Measurements from ENCODE around the gene TMEM168. TPM values are rescaled to one million over a fixed set of nuclear protein-coding genes. Genes with fewer than 3 reads are reported as not detected.
"Not testable (repeated sequence)": the region's sequence is repeated elsewhere in the genome, so short reads cannot be mapped to it uniquely, and the experiment has no call there.

TMEM168 gene, protein sequence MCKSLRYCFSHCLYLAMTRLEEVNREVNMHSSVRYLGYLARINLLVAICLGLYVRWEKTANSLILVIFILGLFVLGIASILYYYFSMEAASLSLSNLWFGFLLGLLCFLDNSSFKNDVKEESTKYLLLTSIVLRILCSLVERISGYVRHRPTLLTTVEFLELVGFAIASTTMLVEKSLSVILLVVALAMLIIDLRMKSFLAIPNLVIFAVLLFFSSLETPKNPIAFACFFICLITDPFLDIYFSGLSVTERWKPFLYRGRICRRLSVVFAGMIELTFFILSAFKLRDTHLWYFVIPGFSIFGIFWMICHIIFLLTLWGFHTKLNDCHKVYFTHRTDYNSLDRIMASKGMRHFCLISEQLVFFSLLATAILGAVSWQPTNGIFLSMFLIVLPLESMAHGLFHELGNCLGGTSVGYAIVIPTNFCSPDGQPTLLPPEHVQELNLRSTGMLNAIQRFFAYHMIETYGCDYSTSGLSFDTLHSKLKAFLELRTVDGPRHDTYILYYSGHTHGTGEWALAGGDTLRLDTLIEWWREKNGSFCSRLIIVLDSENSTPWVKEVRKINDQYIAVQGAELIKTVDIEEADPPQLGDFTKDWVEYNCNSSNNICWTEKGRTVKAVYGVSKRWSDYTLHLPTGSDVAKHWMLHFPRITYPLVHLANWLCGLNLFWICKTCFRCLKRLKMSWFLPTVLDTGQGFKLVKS
- total RNA-seq, result 10 to 100 TPM; 25.9 to 31.9 TPM
- 1 to 10 TPM; 3.7 to 5.9 TPM for polyA plus RNA-seq

DNA sequence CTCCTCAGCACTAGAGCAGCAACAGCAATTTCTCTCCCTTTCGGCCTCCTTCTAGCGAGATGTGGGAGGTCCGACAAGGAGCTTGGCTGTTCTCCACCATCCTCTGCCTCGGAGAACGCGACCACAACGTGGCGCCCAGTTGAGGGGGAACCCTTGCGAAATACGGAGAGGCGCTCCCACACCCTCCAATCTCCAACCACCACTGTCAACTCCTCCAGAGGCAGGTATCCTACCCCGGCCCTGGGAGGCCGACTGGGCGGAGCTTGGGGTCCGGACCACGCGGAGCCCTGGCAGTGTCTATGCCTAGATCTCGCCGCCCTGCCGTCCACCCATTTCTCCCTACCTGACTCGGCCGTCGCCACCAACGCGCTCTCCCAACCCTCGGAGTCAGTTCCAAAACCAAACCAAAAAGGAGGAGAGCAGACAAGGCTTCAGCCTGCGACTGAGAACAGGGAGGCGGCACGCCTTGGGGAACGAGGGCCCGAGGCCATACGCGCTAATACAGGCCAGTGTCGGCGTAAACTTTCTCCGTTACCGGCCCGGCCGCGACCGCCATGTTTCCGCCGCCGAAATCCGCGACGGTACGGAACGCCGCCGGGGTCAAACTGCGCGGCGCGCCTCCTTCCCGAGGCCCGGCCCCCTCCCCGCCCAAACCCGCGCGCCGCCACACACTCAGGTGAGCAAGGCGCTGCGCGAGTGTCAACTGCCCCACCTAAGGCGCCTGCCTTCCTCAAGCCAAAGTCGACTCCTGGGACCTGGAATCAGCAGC, at the start of gene TMEM168:
TSS of gene TMEM168 (minus strand) at position 577 of the 769 bp plus-strand sequence. CDS start 5,568 bp downstream, outside the sequence.
- H3K27ac ChIP-seq (ENCODE audit: low read depth, low read length), result peak within 1 kb of the TSS; percentile 76
- CTCF ChIA-PET (ENCODE audit: partially characterized antibody), result interaction anchor here (1.2 kb wide), 1 partner anchor 21 kb away, joined by 3 read pairs; no protein-coding TSS in a partner anchor

DNA sequence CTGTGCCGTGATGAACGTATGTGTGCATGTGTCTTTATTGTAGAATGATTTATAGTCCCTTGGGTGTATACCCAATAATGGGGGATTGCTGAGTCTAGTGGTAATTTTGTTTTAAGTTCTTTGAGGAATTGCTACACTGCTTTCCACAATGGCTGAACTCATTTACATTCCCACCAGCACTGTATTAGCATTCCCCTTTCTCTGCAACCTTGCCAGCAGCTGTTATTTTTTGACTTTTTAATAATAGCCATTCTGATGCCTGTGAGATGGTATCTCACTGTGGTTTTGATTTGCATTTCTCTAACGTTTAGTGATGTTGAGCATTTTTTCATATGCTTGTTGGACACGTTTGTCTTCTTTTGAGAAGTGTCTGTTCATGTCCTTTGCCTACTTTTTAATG, 45.7 kb upstream of the TMEM168 start:
- H3K9me3 Mint-ChIP-seq; H3K4me3 ChIP-seq (ENCODE audit: low read length in 2 of 2); H3K4me1 ChIP-seq (ENCODE audit: insufficient read depth, low read length); H3K36me3 ChIP-seq (ENCODE audit: insufficient read depth, low read length); H3K27me3 ChIP-seq (ENCODE audit: insufficient read depth, low read length); H3K27me3 Mint-ChIP-seq; H3K27ac Mint-ChIP-seq; POLR2A ChIA-PET (ENCODE audit: partially characterized antibody); H3K4me3 Mint-ChIP-seq; H3K9me3 ChIP-seq (ENCODE audit: control insufficient read depth in 1 of 2, low read length in 2 of 2); DNase-seq; H3K4me1 Mint-ChIP-seq; intact Hi-C loops (cut with micrococcal nuclease); CTCF ChIA-PET (ENCODE audit: partially characterized antibody); H3K27ac ChIP-seq (ENCODE audit: low read depth, low read length): not testable (repeated sequence)
- H3K36me3 Mint-ChIP-seq, result peaks cover 42 to 61% of the 10 kb centered on the region in 2 donors

More for the DNA sequence above, at the start of gene TMEM168:
- H3K27me3 ChIP-seq (ENCODE audit: insufficient read depth, low read length), result no peaks in the 10 kb centered on the region
- no peaks in the 10 kb centered on the region for H3K9me3 ChIP-seq (ENCODE audit: control insufficient read depth in 1 of 2, low read length in 2 of 2)
- no peaks in the 10 kb centered on the region for H3K36me3 ChIP-seq (ENCODE audit: insufficient read depth, low read length)
- H3K4me3 Mint-ChIP-seq, result peak within 1 kb of the TSS; percentile 91 to 96 (median 94)
- peak within 1 kb of the TSS; percentile 82 to 95 (median 92) for H3K27ac Mint-ChIP-seq
- peaks cover 27 to 58% (median 38%) of the 10 kb centered on the region in 4 donors for H3K4me1 Mint-ChIP-seq
- POLR2A ChIA-PET (ENCODE audit: partially characterized antibody), result interaction anchor here (0.8 to 2.8 kb wide), 4 partner anchors 9 to 329 kb away, joined by 3 to 16 read pairs (median 4); a partner anchor contains a TSS
- no peaks in the 10 kb centered on the region for H3K27me3 Mint-ChIP-seq
- H3K9me3 Mint-ChIP-seq, result no peaks in the 10 kb centered on the region
- H3K4me1 ChIP-seq (ENCODE audit: insufficient read depth, low read length), result peaks cover 16% of the 10 kb centered on the region
- DNase-seq, result peak; percentile 83 to 90 (median 85)
- peak within 1 kb of the TSS; percentile 59 to 93 for H3K4me3 ChIP-seq (ENCODE audit: low read length in 2 of 2)
- peaks cover 4 to 13% of the 10 kb centered on the region in 2 donors for H3K36me3 Mint-ChIP-seq
- intact Hi-C loops (cut with micrococcal nuclease), result loop anchor here (1.0 to 5.0 kb wide), 6 partner anchors 149 to 1228 kb away; partner anchors contain the start of genes DOCK4, IFRD1, IMMP2L and SMIM30

DNA sequence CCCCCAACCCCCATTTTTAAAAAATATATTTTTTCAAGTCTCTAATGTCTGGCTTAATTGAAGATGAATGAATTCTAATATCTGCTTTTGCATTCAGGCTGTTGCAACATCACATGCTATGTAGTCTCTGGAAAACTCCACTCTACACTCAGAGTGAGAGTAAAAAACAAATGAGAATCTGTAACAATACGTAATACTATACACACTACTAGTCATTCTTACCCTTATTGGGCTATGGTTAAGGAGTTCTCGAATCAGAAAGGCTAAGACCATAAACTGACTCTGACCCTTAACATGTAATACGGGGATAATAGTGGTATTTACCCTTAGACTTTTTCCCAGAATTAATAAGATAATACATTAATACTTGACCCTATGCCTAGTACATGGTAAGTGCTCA, 42.9 kb upstream of the TMEM168 start:
- peaks cover 0 to 3% of the 10 kb centered on the region in 2 donors for H3K9me3 ChIP-seq (ENCODE audit: control insufficient read depth in 1 of 2, low read length in 2 of 2)
- no peaks in the 10 kb centered on the region for H3K27me3 ChIP-seq (ENCODE audit: insufficient read depth, low read length)
- Mint-ChIP-seq H3K4me3 (no peak overlapping the region), H3K36me3 (peaks cover 63 to 76% of the 10 kb centered on the region in 2 donors), H3K27ac (no peak overlapping the region), H3K9me3 (peaks cover 2 to 28% (median 16%) of the 10 kb centered on the region in 8 donors), H3K27me3 (no peaks in the 10 kb centered on the region), H3K4me1 (peaks cover 0 to 1% (median under 1%) of the 10 kb centered on the region in 4 donors)
- no peak for DNase-seq
- H3K4me1 ChIP-seq (ENCODE audit: insufficient read depth, low read length), result no peaks in the 10 kb centered on the region
- H3K27ac ChIP-seq (ENCODE audit: low read depth, low read length), result no peak overlapping the region
- CTCF ChIA-PET (ENCODE audit: partially characterized antibody), result no interaction called here
- no peak overlapping the region for H3K4me3 ChIP-seq (ENCODE audit: low read length in 2 of 2)
- intact Hi-C loops (cut with micrococcal nuclease), result no loop called here
- POLR2A ChIA-PET (ENCODE audit: partially characterized antibody), result no interaction called here
- peaks cover 6% of the 10 kb centered on the region for H3K36me3 ChIP-seq (ENCODE audit: insufficient read depth, low read length)

DNA sequence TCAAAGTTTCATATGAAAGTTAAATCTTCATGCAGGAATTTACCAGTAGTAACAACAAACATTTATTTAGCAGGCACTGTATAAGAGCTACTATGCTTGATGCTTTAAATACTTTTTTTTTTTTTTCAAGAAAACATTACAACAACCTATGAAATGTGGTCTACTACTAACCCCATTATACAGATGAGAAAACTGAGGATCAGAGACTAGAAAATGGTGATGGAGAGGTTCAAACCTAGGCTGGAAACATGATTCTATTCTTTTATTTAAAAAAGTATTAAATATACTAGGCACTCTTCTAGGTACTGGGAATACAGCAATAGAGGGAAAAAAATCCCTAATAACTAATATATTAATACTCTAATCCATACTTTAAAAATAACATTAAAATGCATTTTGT, 40.6 kb upstream of the TMEM168 start:
- no peak overlapping the region for H3K27ac ChIP-seq (ENCODE audit: low read depth, low read length)
- H3K9me3 Mint-ChIP-seq, result peaks cover 2 to 28% (median 17%) of the 10 kb centered on the region in 8 donors
- peaks cover 6% of the 10 kb centered on the region for H3K36me3 ChIP-seq (ENCODE audit: insufficient read depth, low read length)
- ChIA-PET POLR2A (ENCODE audit: partially characterized antibody) (no interaction called here), CTCF (ENCODE audit: partially characterized antibody) (no interaction called here)
- DNase-seq, result no peak
- H3K27me3 Mint-ChIP-seq, result no peaks in the 10 kb centered on the region
- no peaks in the 10 kb centered on the region for H3K4me1 ChIP-seq (ENCODE audit: insufficient read depth, low read length)
- H3K27ac Mint-ChIP-seq, result no peak overlapping the region
- H3K27me3 ChIP-seq (ENCODE audit: insufficient read depth, low read length), result no peaks in the 10 kb centered on the region
- H3K4me3 ChIP-seq (ENCODE audit: low read length in 2 of 2), result no peak overlapping the region
- H3K4me1 Mint-ChIP-seq, result peaks cover 0 to 1% (median under 1%) of the 10 kb centered on the region in 4 donors
- H3K4me3 Mint-ChIP-seq, result no peak overlapping the region
- intact Hi-C loops (cut with micrococcal nuclease), result no loop called here
- peaks cover 65 to 71% of the 10 kb centered on the region in 2 donors for H3K36me3 Mint-ChIP-seq
- H3K9me3 ChIP-seq (ENCODE audit: control insufficient read depth in 1 of 2, low read length in 2 of 2), result peaks cover 0 to 3% of the 10 kb centered on the region in 2 donors

DNA sequence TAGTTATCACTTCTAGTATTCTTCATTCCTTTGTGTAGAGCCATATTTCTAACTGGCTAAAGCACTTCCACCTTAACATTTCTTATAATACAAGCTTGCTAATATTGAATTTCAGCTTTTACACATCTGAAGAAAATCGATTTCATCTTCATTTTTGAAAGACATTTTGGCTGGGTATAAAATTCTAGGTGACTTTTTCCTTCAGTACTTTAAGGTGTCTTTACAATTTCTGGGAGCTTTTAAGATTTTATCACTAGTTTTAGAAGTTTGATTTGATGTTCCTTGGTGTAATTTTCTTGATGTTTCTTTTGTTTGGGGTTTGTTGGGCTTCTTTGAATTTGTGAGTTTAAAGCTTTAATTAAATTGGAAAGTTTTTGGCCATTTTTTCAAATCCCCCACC, 38.5 kb upstream of the TMEM168 start:
- Mint-ChIP-seq H3K9me3 (peaks cover 2 to 25% (median 17%) of the 10 kb centered on the region in 8 donors), H3K27me3 (no peaks in the 10 kb centered on the region), H3K36me3 (peaks cover 71 to 76% of the 10 kb centered on the region in 2 donors), H3K27ac (no peak overlapping the region), H3K4me1 (no peaks in the 10 kb centered on the region), H3K4me3 (no peak overlapping the region)
- ChIA-PET CTCF (ENCODE audit: partially characterized antibody) (interaction anchor here (1.1 kb wide), 1 partner anchor 13 kb away, joined by 3 read pairs; no protein-coding TSS in a partner anchor), POLR2A (ENCODE audit: partially characterized antibody) (no interaction called here)
- Histone ChIP-seq H3K27me3 (ENCODE audit: insufficient read depth, low read length) (no peaks in the 10 kb centered on the region), H3K4me1 (ENCODE audit: insufficient read depth, low read length) (no peaks in the 10 kb centered on the region), H3K36me3 (ENCODE audit: insufficient read depth, low read length) (peaks cover 6% of the 10 kb centered on the region), H3K27ac (ENCODE audit: low read depth, low read length) (no peak overlapping the region), H3K9me3 (ENCODE audit: control insufficient read depth in 1 of 2, low read length in 2 of 2) (peaks cover 0 to 3% of the 10 kb centered on the region in 2 donors), H3K4me3 (ENCODE audit: low read length in 2 of 2) (no peak overlapping the region)
- DNase-seq, result no peak
- intact Hi-C loops (cut with micrococcal nuclease), result no loop called here

DNA sequence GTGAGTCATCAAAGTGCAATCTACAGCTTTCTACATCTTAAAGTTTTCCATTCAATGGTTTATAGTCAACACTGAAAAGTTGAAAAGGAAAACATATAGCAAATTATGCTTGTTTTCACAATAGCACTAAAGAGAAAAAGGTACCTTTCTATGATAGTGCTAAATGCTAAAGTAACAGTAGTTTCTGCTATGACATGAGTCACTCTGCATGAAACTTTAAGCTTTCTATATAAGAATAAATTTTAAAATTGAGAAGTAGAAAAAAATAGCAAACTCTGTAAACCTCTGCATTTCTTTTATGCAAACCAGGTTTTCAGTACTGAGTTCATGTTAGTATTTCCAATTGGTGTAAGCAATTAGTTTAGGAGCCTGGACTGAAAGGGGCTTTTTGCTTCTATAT, 31.2 kb upstream of the TMEM168 start:
- Histone ChIP-seq H3K4me1 (ENCODE audit: insufficient read depth, low read length) (no peaks in the 10 kb centered on the region), H3K27ac (ENCODE audit: low read depth, low read length) (no peak overlapping the region), H3K36me3 (ENCODE audit: insufficient read depth, low read length) (no peaks in the 10 kb centered on the region), H3K9me3 (ENCODE audit: control insufficient read depth in 1 of 2, low read length in 2 of 2) (no peaks in the 10 kb centered on the region), H3K4me3 (ENCODE audit: low read length in 2 of 2) (no peak overlapping the region), H3K27me3 (ENCODE audit: insufficient read depth, low read length) (no peaks in the 10 kb centered on the region)
- intact Hi-C loops (cut with micrococcal nuclease), result no loop called here
- Mint-ChIP-seq H3K4me3 (no peak overlapping the region), H3K36me3 (peaks cover 51 to 60% of the 10 kb centered on the region in 2 donors), H3K9me3 (peaks cover 0 to 10% (median 5%) of the 10 kb centered on the region in 8 donors), H3K4me1 (no peaks in the 10 kb centered on the region), H3K27me3 (no peaks in the 10 kb centered on the region), H3K27ac (no peak overlapping the region)
- ChIA-PET POLR2A (ENCODE audit: partially characterized antibody) (no interaction called here), CTCF (ENCODE audit: partially characterized antibody) (no interaction called here)
- no peak for DNase-seq

All from CD4-positive, alpha-beta memory T cell (primary cell).